ENCODE data around the gene LST1.
"Not testable (repeated sequence)": the region's sequence is repeated elsewhere in the genome, so short reads cannot be mapped to it uniquely, and the experiment has no call there.

LST1 gene

DNA sequence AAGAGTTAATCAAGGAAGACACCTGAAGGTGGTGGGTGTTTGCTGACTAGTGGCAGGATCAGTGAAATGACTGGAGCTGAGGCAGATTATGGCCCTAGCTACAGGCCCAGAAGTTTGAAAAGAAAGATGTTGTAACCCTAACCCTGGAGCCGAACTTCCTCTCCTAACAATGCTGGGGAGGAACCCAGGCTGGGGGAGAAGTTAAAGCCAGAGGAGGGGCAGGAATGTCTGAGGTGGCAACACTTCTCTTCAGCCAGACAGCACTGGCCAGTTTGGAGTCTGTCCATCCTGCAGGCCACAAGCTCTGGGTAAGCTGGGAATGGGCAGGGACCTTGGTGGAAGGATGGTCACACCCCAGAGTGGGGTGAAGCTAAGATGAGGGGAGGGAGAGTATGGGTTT is at the start of gene LST1:
Gene LST1, plus strand, starts transcription at position 270 of the 400 bp plus-strand sequence. CDS start 1,023 bp downstream, outside the sequence.
- no peak for DNase-seq

DNA sequence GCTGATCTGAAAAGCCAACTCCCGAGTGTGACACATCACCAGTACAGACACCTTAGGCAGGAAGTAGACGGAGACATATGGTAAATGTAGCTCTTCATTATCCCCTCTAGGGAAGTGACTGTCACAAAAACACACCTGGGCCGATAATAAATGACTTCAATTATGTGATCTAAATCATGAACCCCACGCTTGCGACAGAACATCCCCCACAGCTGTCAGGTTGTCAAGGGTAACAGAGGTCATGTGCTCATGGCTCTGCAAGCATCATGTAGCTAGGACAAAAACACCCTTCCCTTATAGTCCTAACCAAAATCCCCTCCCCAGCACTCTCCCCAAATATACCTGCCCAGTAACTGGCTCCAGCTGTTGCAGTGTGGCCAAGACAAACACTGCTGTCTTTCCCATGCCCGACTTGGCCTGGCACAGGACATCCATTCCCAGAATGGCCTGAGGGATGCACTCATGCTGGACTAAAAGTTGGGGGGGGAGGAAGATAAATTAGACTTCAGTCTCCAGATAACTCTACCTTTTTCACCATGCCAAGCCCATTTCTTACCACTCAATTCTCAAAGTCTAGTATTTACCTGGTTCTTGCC is 47.2 kb upstream of the LST1 start:
- no peak for DNase-seq

DNA sequence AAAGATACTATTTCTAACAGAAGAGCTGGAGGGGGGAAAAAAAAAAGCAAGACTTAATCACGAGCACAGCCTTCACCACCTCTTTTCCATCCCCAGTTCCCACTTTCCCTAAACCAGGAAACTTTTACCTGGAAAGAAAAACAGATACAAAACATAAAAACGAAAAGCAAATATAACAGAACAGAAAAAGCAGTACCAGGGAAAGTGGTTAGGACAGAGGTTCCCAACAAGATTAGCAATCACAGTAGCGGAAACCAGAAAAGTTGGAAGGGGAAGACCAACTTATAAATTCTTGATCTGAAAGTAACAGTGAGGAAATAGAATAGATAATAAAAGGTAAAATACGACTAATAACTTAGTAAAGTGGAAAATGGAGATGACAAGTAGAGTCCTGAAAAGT is 45.4 kb upstream of the LST1 start:
- DNase-seq: no peak

DNA sequence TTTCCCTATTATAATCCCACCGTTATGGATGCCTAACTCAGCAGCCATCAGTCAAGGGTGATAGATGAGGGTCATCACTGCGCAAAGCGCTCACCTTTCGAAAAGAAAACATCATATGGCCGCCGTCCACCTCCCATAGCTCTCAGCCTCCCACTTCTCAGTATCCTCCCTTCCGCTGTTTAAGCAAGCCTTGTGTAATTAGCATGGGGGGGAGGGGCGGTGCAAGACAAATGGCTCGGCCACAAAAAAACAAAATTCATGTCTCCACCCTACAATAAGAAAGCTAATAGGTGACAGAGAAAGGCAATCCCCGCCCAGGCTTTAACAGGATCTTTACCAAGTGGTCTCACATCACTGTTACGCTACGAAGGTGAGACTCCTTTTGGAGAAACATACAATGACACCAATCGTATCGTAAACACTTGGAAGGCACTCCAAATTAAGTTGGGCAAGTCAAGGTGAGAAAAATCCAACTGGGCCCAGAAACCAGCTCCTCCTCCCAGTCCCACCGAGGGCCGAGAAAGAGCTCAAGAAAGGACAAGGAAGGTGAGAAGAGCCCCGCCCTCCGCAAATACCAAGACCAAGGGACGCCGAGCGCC is 44.9 kb upstream of the LST1 start:
- DNase-seq: peak; percentile 65

DNA sequence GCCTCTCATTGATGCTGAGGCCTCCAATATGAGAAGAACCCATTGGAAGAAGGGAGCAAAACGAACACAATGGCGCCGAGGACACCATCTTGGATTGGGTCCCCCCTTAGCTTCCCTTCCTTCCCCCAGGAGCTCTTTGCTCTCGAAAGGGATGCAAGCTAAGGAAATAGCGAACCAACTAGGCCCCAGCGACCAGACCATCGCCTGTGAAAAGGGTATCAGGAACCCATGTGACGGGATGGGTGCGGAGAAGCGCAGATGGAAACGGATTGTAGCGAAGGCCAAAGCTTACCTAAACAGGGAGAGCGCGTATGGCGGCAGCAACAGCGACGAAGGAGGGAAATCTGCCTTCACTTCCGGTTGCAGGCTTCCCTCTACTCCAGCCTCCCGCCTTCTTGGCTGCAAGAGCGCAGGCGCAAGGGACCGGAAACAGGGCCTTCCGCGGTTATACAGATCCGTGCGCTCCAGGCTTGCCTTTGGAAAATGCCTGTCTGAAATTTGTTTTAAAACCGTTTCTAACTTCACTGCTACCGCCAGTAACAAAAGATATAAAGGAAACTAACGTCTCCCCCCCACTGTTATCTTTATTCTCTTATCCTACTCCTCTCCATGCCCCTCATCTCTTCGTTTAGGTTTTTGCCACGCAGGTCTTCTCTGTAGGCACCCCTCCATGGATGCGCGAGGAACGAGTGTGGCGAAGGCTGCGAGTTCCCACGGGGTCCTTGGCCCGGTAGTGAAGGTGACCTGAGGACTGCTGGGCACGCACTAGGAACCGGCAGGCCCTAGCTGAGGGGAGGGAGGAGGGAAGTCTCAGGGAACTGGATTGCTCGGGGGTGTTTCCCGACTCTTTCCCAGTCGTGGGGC is 44.2 kb upstream of the LST1 start, which contains the start of gene DDX39B:
Gene DDX39B, minus strand, starts transcription at position 346 of the 864 bp plus-strand sequence. CDS start 1,471 bp downstream, outside the sequence.
- DNase-seq: peak; percentile 97

DNA sequence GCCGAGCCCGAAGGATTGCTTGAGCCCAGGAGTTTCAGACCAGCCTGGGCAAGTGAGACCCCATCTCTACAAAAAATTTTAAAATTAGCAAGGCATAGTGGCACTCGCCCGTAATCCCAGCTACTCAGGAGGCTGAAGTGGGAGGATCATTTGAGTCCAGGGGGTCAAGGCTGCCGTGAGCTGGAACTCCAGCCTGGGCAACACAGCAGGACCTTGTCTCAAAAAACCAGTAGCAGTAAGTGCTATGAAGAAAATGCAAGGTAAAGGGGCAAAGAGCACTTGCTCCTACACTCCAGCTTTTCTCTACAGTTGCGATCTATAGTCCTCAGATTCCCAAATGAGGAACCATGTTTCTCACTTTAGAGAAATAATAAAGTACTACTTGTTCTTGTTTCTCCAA is 42.4 kb upstream of the LST1 start:
- no peak for DNase-seq

DNA sequence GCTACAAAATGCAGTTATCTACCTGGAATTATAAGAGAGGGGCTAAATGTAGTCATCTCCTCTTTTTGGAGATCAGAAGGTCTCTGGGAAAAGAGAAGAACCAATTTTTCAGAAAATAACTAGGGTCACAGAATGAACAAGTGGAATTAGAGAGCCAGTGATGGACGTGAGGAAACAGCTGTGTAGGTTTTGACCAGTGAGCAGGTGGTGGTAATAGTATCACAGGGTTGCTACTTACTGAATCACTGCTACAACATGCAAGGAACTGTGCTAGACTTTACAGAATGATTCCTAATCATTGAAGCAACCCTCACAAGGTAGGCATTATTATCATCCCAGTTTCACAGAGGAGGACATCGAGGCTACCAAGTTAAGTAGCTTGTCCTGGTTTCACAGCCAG is 41.4 kb upstream of the LST1 start:
- DNase-seq: no peak

DNA sequence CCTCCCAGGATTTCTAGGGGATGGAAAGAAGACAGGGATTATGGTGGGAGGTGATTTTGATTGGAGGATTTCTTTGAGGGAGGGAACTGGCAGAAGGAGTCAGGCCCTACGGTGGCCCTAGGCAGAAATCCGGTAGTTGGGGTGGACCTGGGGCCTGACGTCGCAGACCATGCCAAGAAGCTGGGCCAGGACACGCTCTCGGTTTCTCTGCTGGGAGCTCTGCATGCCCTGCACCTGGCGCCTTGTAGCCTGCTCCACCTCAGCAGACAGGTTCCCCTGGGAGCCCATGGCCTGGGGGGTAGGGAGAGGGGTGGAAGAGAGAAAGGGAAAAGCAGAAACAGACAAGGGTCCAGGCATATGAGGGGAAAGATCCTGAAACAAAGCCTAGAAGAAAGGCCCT is 40.8 kb upstream of the LST1 start:
- DNase-seq: no peak

DNA sequence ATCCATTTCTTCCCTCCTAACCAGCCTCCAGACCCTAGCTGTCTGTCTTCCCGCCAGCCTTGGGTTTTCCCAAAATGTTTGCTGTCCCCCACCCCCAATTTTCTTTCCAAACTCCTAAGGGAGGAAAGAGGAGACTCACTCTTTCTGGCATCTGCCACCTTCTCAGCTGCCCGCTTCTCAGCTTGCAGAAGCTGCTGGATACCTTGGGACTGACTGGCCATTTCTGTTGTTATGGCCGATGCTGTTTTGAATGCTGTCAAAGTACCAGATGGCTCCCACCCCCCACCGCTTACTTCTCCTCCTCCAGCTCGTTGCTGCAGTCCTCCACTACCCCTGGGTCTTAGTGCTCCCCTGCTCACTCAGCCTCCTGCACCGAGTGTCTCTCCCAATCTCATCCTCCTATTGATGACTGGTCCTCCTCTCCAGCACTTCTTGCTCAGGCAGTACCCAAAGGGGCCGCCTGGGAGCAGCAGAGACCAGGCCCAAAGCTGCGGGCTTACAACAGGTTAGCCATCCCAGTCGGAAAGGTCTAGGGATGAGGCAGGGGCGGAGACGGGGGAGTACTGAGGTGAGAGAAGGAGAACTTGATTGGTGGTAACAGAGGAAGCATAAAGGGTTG is 39.6 kb upstream of the LST1 start, which contains the start of gene ATP6V1G2:
Gene ATP6V1G2, minus strand, starts transcription at position 270 of the 619 bp plus-strand sequence. Its CDS starts 49 bp downstream, at position 221.
- peak; percentile 97 for DNase-seq

DNA sequence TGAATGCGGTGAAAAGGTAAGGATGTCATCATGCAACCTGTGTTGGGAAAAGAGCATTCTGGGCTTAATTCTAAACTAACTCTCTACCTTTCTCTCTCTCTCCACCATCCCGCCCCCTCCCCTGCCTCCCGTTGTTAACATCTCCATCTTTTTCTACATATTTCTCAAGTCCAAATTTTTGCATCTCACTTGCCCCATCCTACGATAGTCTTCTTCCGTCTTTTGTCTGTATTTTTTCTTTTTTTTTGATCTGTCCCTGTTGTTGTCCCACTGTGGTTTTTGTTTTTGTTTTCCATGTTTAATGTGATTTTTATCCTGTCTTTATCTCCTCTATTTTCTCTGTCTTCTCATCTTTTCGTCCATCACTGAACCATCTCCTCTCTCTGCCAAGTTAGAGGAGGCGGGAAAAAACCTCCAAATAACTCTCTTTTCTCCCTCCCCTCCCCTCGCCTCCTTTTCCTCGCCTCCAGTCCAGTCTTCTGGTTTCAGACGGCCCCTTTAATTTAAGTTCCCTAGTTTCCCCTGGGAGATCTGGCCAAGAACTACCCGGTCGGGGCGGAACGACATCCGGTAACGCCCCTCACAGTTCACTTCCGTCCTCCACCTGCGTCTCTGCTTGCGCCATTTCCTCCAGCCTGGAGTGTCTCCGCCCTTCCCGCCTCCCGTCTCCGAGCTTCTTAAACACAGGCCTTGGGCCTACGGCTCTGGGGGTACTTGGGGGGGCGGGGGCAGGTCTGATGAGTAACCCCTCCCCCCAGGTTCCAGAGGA is 38.9 kb upstream of the LST1 start, which contains the start of gene NFKBIL1:
Gene NFKBIL1, plus strand, starts transcription at position 651 of the 769 bp plus-strand sequence. Its CDS starts 87 bp downstream, at position 738.
- DNase-seq: peak; percentile 97

DNA sequence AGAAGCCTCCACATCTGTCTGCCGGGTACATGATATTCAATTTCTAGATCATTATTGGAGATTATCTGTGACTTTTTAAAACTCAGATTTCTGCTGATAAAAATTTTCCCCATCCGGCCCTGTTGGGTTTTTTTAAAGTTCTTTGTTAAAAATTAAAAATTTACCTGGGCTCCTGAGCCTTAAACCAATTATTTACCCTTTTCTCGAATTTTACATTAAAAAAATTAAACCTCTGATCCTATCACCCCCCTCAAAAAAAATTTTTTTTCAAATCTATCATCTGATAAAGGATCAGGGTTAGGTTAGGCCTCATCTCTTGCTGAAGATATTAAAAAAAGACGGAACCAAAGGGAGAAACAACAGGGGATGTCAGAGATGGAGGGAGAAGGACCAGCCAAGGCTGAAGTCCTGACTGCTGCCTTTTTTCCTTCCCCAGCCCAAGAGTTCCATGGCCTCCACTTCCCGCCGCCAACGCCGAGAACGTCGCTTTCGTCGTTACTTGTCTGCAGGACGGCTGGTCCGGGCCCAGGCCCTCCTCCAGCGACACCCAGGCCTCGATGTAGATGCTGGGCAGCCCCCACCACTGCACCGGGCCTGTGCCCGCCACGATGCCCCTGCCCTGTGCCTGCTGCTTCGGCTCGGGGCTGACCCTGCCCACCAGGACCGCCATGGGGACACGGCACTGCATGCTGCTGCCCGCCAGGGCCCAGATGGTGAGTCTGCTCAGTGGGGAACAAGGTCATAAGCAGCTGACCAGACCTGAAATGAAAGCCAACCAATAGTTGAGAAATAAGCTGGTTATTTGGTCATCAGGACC is 38.1 kb upstream of the LST1 start:
- DNase-seq: peak; percentile 20

DNA sequence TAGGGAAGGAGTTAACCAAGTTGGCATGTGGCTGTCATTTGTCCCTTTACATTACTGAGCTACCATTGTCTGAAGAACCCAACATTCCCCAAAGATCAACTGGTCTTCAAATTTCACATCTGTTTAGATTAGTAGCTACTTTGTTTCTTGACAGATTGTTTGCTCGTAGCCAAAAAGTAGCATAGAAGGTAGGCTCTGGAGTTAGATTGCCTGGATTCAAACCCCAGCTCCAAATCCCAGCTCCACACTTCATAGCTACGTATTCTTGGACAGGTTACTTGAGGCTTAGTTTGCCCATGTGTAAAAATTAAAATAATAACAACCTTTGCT is 37.6 kb upstream of the LST1 start:
- DNase-seq: no peak

DNA sequence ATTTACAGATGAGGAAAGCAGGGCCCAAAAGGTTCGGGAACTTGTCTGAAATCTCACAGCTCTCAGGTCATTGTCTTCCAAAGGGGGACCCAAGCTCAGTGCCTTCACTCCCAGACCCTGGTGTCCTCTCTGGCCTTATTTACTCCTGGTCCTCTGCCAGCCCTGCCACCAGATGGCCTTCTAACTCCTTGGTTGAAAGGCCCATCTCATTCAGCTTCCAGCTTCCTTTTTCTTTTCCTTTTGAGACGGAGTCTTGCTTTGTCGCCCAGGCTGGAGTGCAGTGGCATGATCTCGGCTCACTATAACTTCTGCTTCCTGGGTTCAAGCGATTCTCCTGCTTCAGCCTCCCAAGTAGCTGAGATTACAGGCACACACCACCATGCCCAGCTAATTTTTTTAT is 34.7 kb upstream of the LST1 start:
- DNase-seq: not testable (repeated sequence)

DNA sequence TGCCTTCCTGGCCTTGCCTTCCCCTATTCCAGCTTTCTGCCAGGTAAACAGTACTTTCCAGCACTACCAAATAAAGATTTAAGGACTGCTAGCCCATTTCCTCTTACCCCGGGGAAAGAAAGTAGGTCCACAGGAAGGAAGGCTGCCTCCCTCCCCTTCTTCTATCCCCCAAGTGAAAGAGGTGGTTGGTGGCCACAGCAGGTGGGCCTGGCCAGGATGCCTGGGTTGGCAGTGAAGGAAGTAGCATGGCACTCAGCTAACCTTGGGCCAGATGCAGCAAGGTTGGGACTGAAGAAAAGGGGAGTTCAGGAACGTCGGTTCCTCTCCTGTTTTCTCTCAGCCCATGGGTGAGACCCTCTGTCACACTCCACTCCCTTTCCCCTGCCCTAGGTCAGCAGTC is 29.8 kb upstream of the LST1 start:
- no peak for DNase-seq

DNA sequence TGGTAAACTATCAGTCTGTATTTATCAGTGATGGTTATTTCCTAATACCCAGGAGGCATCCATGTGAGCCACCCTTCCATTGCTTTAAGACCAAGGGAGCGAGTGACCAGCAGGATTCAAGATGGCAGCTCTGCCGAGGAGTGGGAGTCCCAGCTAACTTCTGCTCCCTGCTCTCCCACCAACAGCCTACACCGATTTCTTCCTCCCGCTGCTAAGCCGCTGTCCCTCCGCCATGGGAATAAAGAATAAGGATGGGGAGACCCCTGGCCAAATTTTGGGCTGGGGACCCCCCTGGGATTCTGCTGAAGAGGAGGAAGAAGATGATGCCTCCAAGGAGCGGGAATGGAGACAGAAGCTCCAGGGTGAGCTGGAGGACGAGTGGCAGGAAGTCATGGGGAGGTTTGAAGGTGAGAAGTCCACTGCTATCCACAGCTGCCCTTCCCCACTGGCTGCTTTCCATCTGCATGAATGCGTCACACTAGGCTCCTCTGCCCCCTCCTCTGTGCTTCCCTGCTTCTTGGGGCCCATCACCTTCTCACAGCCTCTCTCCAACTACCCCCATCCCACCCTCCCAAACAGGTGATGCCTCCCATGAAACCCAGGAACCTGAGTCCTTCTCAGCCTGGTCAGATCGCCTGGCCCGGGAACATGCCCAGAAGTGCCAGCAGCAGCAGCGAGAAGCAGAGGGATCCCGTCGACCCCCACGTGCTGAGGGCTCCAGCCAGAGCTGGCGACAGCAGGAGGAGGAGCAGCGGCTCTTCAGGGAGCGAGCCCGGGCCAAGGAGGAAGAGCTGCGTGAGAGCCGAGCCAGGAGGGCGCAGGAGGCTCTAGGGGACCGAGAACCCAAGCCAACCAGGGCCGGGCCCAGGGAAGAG is 28.4 kb upstream of the LST1 start:
- DNase-seq: no peak

DNA sequence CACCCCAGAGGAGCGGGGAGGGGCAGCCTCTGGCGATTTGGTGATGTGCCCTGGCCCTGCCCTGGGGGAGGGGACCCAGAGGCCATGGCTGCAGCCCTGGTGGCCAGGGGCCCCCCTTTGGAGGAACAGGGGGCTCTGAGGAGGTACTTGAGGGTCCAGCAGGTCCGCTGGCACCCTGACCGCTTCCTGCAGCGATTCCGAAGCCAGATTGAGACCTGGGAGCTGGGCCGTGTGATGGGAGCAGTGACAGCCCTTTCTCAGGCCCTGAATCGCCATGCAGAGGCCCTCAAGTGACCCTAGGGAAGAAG is 27.8 kb upstream of the LST1 start:
- DNase-seq: no peak

DNA sequence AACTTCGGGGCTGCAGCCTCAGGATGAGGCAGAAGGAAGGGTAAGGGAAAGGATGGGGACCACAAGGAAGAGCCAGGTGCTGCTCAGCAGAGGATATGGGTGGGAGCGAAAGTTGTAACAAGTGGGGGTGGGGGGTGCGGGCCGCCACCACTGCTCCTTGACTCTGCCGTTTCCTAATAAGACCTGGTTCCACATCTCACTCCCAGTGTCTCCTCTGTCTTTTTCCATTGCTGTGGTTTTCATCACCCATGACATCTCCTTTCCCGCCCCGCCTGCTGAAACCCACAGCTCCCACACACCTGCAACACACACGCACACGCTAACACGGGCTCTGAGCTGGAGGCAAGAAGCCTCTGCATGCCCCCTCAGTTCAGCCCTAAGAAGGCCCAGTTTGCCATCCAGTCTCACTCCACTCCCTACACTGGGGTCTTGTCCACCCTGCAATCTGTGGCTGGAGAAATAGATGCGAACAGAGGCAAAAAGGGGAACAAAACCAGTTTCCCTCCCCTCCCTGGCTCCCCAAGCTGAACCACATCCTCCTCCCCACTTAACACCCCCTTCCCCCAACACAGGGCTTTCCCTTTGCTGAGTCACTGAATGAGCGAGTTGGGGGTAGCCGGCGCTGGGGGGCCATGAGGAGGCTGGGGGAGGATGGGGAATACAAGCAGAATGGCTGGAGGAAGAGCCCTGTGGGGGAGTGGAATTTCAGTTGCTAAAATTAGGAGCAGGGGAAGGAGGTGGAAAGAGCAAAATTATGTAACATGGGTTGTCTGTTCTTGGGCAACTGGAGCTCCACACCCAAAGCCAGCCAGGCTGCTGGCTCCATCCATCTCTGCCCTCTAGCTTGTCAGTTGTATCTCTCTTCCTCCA is 27.2 kb upstream of the LST1 start:
- no peak for DNase-seq

DNA sequence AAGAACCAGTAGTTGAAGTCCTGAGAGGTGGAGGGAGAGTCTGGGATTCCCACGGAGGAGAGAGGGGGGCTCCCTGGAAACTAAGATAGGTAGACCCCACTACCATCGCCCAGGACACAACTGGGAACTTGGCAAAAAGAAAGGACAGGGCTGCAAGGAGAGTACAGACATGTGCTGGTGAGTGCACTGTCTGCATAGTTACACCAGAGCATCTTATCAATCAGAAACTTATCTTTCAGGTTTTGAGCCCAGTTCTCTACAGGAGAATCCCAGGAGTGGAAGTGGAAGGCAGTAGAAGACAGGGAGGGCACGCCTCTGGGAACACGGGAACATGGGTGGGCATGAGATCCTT is 26.5 kb upstream of the LST1 start:
- no peak for DNase-seq

DNA sequence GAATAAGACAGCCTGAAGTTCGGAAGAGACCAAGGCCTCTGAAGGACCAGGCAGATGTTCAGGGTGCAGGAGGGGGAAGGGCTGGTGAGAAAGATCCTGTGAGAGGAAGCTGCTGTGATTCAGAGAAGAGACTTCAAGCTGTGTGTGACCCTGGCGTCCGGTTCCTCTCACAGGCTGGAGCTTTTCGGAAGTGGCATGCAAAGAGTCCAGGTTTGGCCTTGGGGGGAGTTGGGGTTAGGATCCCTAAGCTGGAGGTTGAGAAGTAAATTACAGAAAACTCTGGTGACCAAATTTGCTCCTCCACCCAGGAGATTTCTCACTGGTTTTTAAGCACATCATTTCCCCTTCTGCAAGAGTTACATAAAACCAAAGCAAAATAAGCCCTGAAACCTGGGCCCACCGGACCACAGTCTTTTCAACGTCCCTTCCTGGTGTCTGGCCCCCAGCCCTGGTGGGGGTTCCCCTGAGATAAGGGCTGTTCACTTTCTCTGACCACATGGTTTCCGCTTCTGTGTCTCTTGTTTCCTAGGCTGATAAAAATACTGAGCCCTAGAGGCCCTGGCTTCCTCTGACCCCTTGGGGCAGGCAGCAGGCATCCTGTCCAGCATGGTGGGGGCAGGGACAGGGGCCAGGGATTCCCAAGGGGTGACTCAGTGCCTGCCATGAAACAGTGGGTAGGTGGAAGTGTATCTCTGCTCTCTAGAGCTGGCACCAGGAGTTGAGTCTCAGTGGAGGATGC is 25.9 kb upstream of the LST1 start:
- no peak for DNase-seq

Data from NCI-H2227 treated with DMSO at 0.1 percent for 48 hours (cell line).